B cell (primary cell): ENCODE data around the gene BICDL1. TPM values are rescaled to one million over a fixed set of nuclear protein-coding genes. Genes with fewer than 3 reads are reported as not detected.

Experiments
- ATAC-seq: fragments of 200-7000 bp; cut with Tn5 transposase; one replicate; pipeline ENCODE4 v1.10.0; 2021; ENCODE audit warnings: low read depth, mild to moderate bottlenecking, moderate number of reproducible peaks, moderate library complexity
- CTCF ChIA-PET: fragments of 350-600 bp; sonication (Branson Sonifier 250); formaldehyde crosslinking; loops from one replicate; lab custom pipeline; 2021; ENCODE audit warnings: antibody characterized with exemption, inconsistent platforms; lab: Charles Lee
- POLR2A ChIA-PET: fragments of 350-600 bp; sonication (Branson Sonifier 250); formaldehyde crosslinking; loops from one replicate; lab custom pipeline; 2021; ENCODE audit warnings: antibody characterized with exemption; lab: Charles Lee
- DNase-seq: peaks from one replicate; pipeline ENCODE4 v3.0.0; 2013
- H2AFZ ChIP-seq: 2 replicates; pipeline ENCODE4 v1.6.1; 2012; ENCODE audit warnings: mild to moderate bottlenecking, low read depth, low read length; ENCODE audit not compliant: insufficient read depth, poor library complexity, severe bottlenecking
- H3K27ac ChIP-seq, 2 donors: 1 replicate in 1 of 2; 2 replicates in 1 of 2; pipeline ENCODE4 v1.5.1; 2012 to 2013; ENCODE audit warnings: low read length in 2 of 2, mild to moderate bottlenecking in 2 of 2, moderate library complexity in 1 of 2
- H3K27me3 ChIP-seq, 4 experiments: fragments of 200-600 bp in 1 of 4; sonication (generic) in 1 of 4; replicated peaks in 1 of 4; 1 replicate in 2 of 4; 2 replicates in 2 of 4; pipeline versions ENCODE4 v1.6.1 to v1.7.0; 2013 to 2016; ENCODE audit warnings: low read length in 3 of 4, mild to moderate bottlenecking in 2 of 4, mixed read lengths in 1 of 4, moderate library complexity in 1 of 4; ENCODE audit not compliant: insufficient read depth in 4 of 4, control insufficient read depth in 3 of 4; ENCODE audit errors: control extremely low read depth in 1 of 4
- H3K36me3 ChIP-seq, 2 experiments: replicated peaks in 1 of 2; 1 replicate in 1 of 2; 2 replicates in 1 of 2; pipeline versions ENCODE4 v1.6.1 to v1.7.1; 2013; ENCODE audit warnings: low read length in 1 of 2; ENCODE audit not compliant: insufficient read depth in 2 of 2, control insufficient read depth in 1 of 2; ENCODE audit errors: control extremely low read depth in 1 of 2, extremely low read depth in 1 of 2
- H3K4me1 ChIP-seq, 2 donors: fragments of 200-600 bp in 1 of 2; sonication (generic) in 1 of 2; 1 replicate in 1 of 2; 2 replicates in 1 of 2; pipeline versions ENCODE4 v1.5.1 to v1.6.1; 2013 to 2017; ENCODE audit warnings: low read length in 2 of 2; ENCODE audit not compliant: control insufficient read depth in 2 of 2, insufficient read depth in 2 of 2
- H3K4me2 ChIP-seq: replicated peaks from 2 replicates; pipeline ENCODE3; 2012; ENCODE audit warnings: mild to moderate bottlenecking, low read depth, low read length; ENCODE audit not compliant: poor library complexity, severe bottlenecking
- H3K4me3 ChIP-seq, 5 experiments: fragments of 200-600 bp in 1 of 5; sonication (generic) in 1 of 5; 1 replicate in 3 of 5; 2 replicates in 2 of 5; pipeline versions ENCODE4 v1.5.1 to v1.7.0; 2011 to 2016; ENCODE audit warnings: low read length in 4 of 5, mild to moderate bottlenecking in 4 of 5, low read depth in 2 of 5, control low read depth in 1 of 5, moderate library complexity in 1 of 5; ENCODE audit not compliant: insufficient read depth in 1 of 5; ENCODE audit errors: control extremely low read depth in 1 of 5, extremely low read depth in 1 of 5
- H3K79me2 ChIP-seq: fragments of 200-600 bp; sonication (generic); one replicate; pipeline ENCODE4 v1.6.0; 2016; ENCODE audit warnings: low read length; ENCODE audit not compliant: control insufficient read depth, insufficient read depth
- H3K9ac ChIP-seq: fragments of 200-600 bp; sonication (generic); 2 replicates; pipeline ENCODE4 v1.6.1; 2017; ENCODE audit warnings: mild to moderate bottlenecking, low read length, moderate library complexity
- H3K9me3 ChIP-seq, 3 donors: one replicate each; pipeline versions ENCODE4 v1.6.1 to v1.7.1; 2013; ENCODE audit warnings: low read length in 2 of 3; ENCODE audit not compliant: control insufficient read depth in 2 of 3, insufficient read depth in 1 of 3; ENCODE audit errors: control extremely low read depth in 1 of 3
- H4K20me1 ChIP-seq: 2 replicates; pipeline ENCODE4 v1.6.0; 2012; ENCODE audit warnings: mild to moderate bottlenecking, low read length; ENCODE audit not compliant: insufficient read depth, control insufficient read depth, poor library complexity, severe bottlenecking
- H3K27ac Mint-ChIP-seq: one replicate; pipeline ENCODE4 v1.8.0; 2021; ENCODE audit warnings: mixed read lengths
- H3K27me3 Mint-ChIP-seq: one replicate; pipeline ENCODE4 v1.8.0; 2021; ENCODE audit warnings: mixed read lengths
- H3K4me1 Mint-ChIP-seq: one replicate; pipeline ENCODE4 v1.8.0; 2021; ENCODE audit warnings: mixed read lengths
- H3K4me3 Mint-ChIP-seq: one replicate; pipeline ENCODE4 v1.8.0; 2021; ENCODE audit warnings: mixed read lengths
- H3K9me3 Mint-ChIP-seq: one replicate; pipeline ENCODE4 v1.8.0; 2022; ENCODE audit warnings: mixed read lengths; ENCODE audit not compliant: insufficient read depth
- CTCF ChIP-seq: fragments of 200-600 bp; IDR thresholded peaks from one replicate; pipeline ENCODE4 v1.8.0; 2022; ENCODE audit warnings: antibody characterized with exemption, mild to moderate bottlenecking
- EZH2 ChIP-seq: IDR thresholded peaks from 2 replicates; pipeline ENCODE4 v1.6.1; 2012; ENCODE audit warnings: borderline replicate concordance, low read depth, mild to moderate bottlenecking, moderate library complexity, low read length; ENCODE audit not compliant: insufficient read depth, poor library complexity, severe bottlenecking
- WGBS: methylation state at CpG from one replicate; pipeline ENCODE4 v1.1.5; 2013; ENCODE audit warnings: missing lambda C conversion rate; ENCODE audit not compliant: insufficient coverage; 5-methylcytosine and 5-hydroxymethylcytosine counted together
- intact Hi-C: fragments of 100-400 bp; cut with micrococcal nuclease; formaldehyde crosslinking; loops from one replicate; pipeline ENCODE4 v1.10.0; 2022
- polyA plus RNA-seq: library from polyadenylated mRNA; depleted of rRNA; stranded (reverse); fragments of >200 nt; gene quantifications from 2 replicates; pipeline ENCODE4 v1.2.3, GENCODE V29; 2012
- total RNA-seq, 2 donors: library from RNA; stranded (reverse); fragments of 120-200 nt in 1 of 2; gene quantifications; 1 replicate in 1 of 2; 2 replicates in 1 of 2; pipeline versions ENCODE4 v1.2.3 to v1.2.4, GENCODE V29; 2013 to 2022

The BICDL1 gene
- total and polyA plus RNA-seq, 2 donors (not counting 1 experiment from before 2014, with no cell fraction given), result 15.6 to 41.5 TPM

GRCh38 chr12:119989361-119989730 is 310 bp downstream of the BICDL1 start:
- H3K9me3 ChIP-seq, result peaks cover 0 to 2% (median 0%) of the 10 kb centered on the region in 3 donors
- peaks cover 0 to 4% (median 0%) of the 10 kb centered on the region in 4 experiments for H3K27me3 ChIP-seq
- peak overlapping the region; percentile 70 for H2AFZ ChIP-seq
- peaks cover 13 to 16% of the 10 kb centered on the region in 2 donors for H3K4me1 ChIP-seq
- WGBS, result 0% methylated on average over 49 of the region's 49 CpGs
- peak overlapping the region; percentile 86 for H3K4me3 Mint-ChIP-seq
- peaks cover 6% of the 10 kb centered on the region for H4K20me1 ChIP-seq
- ATAC-seq, result peak; percentile 15
- peaks cover 5% of the 10 kb centered on the region for H3K27me3 Mint-ChIP-seq
- H3K36me3 ChIP-seq, result no peaks in the 10 kb centered on the region
- peaks cover 24% of the 10 kb centered on the region for H3K4me1 Mint-ChIP-seq
- TF ChIP-seq CTCF, result no peak
- no peak for TF ChIP-seq EZH2
- H3K4me3 ChIP-seq, result peak overlapping the region in 4 of 5 experiments; percentile 47 to 69 (median 59)
- ChIA-PET CTCF (interaction anchor here (1.0 to 3.3 kb wide), 7 partner anchors 14 to 212 kb away, joined by 3 to 21 read pairs (median 4); partner anchors contain the start of gene RPLP0), POLR2A (interaction anchor here (1.0 to 1.6 kb wide), 8 partner anchors 12 to 212 kb away, joined by 3 to 8 read pairs (median 4); partner anchors contain the start of gene RPLP0)
- peak overlapping the region in 1 of 2 donors; percentile 28 for H3K27ac ChIP-seq
- H3K9ac ChIP-seq, result peak overlapping the region; percentile 61
- H3K4me2 ChIP-seq, result peak overlapping the region; percentile 97
- intact Hi-C loops, result loop anchor here (1.0 to 5.0 kb wide), 6 partner anchors 23 to 322 kb away; partner anchors contain the start of genes PRKAB1, RAB35, RNU4-1 and RPLP0
- no peak for DNase-seq
- H3K27ac Mint-ChIP-seq, result peak overlapping the region; percentile 46
- no peaks in the 10 kb centered on the region for H3K9me3 Mint-ChIP-seq
- H3K79me2 ChIP-seq, result no peaks in the 10 kb centered on the region
